Nephron (organoid): Measurements from ENCODE around the gene NCBP2L.

Experiments
- H3K27ac Mint-ChIP-seq, 3 experiments: 2 replicates each; pipeline ENCODE4 v1.8.0; 2020; ENCODE audit warnings: mixed read lengths in 3 of 3, mild to moderate bottlenecking in 2 of 3, moderate library complexity in 1 of 3
- H3K27me3 Mint-ChIP-seq: 2 replicates; pipeline ENCODE4 v1.8.0; 2021; ENCODE audit warnings: low read depth, mild to moderate bottlenecking, moderate library complexity, mixed read lengths
- H3K36me3 Mint-ChIP-seq: 2 replicates; pipeline ENCODE4 v1.8.0; 2020; ENCODE audit warnings: low read depth, mixed read lengths
- H3K4me1 Mint-ChIP-seq: 2 replicates; pipeline ENCODE4 v1.8.0; 2020; ENCODE audit warnings: mixed read lengths
- H3K4me3 Mint-ChIP-seq, 3 experiments: 2 replicates each; pipeline ENCODE4 v1.8.0; 2020; ENCODE audit warnings: mild to moderate bottlenecking in 3 of 3, mixed read lengths in 3 of 3, moderate library complexity in 2 of 3
- H3K9me3 Mint-ChIP-seq: 2 replicates; pipeline ENCODE4 v1.8.0; 2020; ENCODE audit warnings: mixed read lengths
- TF ChIP-seq, protein P1 (sequence below), 3 experiments: fragments of 200-600 bp; sonication (generic); IDR thresholded peaks; one replicate each; pipeline ENCODE4 v1.5.0; 2021; ENCODE audit warnings: antibody characterized with exemption in 3 of 3; ENCODE audit not compliant: unreplicated experiment in 3 of 3

NCBP2L gene

GRCh38 chrX:107777536-107777832, at the start of gene NCBP2L:
Gene NCBP2L (plus strand): TSS chrX:107777733. CDS start chrX:107794221, 16,488 bp downstream.
- Mint-ChIP-seq H3K4me1 (peaks cover 24% of the 10 kb centered on the region), H3K36me3 (no peaks in the 10 kb centered on the region), H3K27ac (peak within 1 kb of the TSS; percentile 9 to 39 (median 22)), H3K9me3 (no peaks in the 10 kb centered on the region), H3K27me3 (peaks cover 4% of the 10 kb centered on the region), H3K4me3 (peak within 1 kb of the TSS; percentile 86 to 90 (median 86))
- TF ChIP-seq, protein P1, sequence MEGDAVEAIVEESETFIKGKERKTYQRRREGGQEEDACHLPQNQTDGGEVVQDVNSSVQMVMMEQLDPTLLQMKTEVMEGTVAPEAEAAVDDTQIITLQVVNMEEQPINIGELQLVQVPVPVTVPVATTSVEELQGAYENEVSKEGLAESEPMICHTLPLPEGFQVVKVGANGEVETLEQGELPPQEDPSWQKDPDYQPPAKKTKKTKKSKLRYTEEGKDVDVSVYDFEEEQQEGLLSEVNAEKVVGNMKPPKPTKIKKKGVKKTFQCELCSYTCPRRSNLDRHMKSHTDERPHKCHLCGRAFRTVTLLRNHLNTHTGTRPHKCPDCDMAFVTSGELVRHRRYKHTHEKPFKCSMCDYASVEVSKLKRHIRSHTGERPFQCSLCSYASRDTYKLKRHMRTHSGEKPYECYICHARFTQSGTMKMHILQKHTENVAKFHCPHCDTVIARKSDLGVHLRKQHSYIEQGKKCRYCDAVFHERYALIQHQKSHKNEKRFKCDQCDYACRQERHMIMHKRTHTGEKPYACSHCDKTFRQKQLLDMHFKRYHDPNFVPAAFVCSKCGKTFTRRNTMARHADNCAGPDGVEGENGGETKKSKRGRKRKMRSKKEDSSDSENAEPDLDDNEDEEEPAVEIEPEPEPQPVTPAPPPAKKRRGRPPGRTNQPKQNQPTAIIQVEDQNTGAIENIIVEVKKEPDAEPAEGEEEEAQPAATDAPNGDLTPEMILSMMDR (IDR thresholded peaks at IDR 0.05; ENCODE audit: unreplicated experiment in 3 of 3), result no peak

DNA sequence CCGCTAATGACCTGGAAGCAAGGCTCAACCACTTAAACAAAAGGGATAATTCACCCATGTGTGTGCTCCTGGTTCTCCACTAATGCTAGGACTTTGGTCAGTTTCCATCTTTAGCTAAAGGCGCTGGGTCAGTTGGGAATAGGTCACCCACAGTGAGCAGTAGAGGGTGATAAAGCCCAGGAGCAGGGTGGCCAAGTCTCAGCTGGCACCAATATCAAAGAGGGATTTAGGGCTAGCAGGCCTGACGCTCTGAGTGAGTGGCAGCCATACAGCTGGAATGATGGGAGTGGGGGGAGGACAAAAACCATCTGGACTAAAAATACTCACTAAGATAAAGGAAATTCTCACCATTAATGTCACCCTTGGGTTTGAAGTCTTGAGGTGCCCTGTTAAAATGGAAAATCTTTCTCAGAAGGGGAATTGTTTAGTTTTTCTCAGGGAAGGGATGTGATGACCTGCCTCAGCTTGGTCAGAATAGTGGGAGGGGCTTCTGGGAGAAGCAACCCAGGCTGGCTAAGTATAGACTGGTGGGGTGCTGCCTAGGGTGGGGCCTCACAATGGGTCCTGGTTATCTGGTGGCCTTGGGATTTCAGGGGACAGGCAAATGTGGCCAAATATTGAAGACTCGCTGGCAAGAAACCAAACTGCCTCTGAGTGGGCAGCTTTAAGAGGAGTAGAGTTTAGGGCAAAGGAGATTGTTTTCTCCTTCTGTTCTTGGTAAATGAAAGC, 49.0 kb upstream of the NCBP2L start:
- Mint-ChIP-seq H3K27ac (peak overlapping the region; percentile 89 to 91 (median 90)), H3K9me3 (no peaks in the 10 kb centered on the region), H3K4me3 (peak overlapping the region in 2 of 3 experiments; percentile 17 to 18), H3K4me1 (peaks cover 88% of the 10 kb centered on the region), H3K36me3 (no peaks in the 10 kb centered on the region), H3K27me3 (no peaks in the 10 kb centered on the region)
- TF ChIP-seq, protein P1 (IDR thresholded peaks at IDR 0.05; ENCODE audit: unreplicated experiment in 3 of 3), result no peak

DNA sequence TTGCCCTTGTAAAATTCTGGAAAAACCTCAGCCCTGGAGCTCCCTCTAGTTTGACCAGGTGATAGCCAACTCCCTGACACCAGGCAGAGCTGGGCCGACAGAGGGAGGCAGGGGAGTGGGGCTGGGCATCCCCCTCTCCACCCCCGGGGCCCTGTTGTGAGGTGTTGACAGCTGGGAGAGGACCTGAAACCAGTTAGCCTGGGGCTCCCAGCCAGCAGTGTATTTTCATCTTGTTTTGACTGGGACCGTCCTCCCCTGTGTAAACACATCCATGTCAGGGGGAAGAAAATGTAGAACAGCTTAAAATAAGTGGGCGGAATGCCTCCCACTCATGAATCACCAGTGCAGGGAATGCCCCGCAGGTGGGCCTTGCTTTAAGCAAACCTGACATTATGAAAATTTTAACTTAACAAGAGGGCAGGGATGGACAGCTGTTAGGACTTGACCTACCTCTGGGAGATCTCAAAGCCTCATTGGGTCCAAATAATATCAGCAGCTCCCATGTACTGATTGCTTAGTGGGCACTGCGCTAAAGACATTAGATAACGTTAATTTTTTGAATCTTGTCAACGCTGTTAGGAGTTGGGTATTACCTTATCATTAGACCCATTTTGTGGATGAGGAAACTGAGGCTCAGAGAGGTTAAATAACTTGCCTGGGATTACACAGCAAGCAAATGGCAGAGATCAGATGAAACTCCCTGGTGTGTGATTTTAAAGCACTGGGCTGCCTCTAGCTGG, 47.8 kb upstream of the NCBP2L start:
- H3K36me3 Mint-ChIP-seq, result no peaks in the 10 kb centered on the region
- H3K4me1 Mint-ChIP-seq, result peaks cover 80% of the 10 kb centered on the region
- no peak overlapping the region for H3K4me3 Mint-ChIP-seq
- H3K27me3 Mint-ChIP-seq, result no peaks in the 10 kb centered on the region
- TF ChIP-seq, protein P1 (IDR thresholded peaks at IDR 0.05; ENCODE audit: unreplicated experiment in 3 of 3), result no peak
- H3K27ac Mint-ChIP-seq, result peak overlapping the region; percentile 89 to 91 (median 90)
- no peaks in the 10 kb centered on the region for H3K9me3 Mint-ChIP-seq

DNA sequence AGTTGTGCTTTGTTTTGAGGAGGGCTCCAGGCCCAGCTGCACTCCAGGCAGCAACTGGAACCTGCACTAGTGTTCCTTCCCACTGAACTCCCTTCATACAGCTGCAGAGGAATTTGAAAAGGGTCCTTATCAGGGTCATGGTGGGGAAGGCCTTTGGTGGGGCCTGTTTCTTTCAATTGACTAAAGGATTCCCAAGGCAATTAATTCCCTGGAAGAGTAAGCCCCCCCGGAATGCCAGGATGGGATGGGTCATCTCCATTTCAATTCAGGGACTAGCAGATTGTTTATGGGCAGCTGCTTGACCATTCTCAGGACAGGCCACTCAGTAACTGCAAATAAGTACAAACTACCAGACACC, 47.3 kb upstream of the NCBP2L start:
- Mint-ChIP-seq H3K4me3 (no peak overlapping the region), H3K27ac (peak overlapping the region; percentile 69 to 90 (median 89)), H3K4me1 (peaks cover 75% of the 10 kb centered on the region), H3K9me3 (no peaks in the 10 kb centered on the region), H3K27me3 (no peaks in the 10 kb centered on the region), H3K36me3 (no peaks in the 10 kb centered on the region)
- TF ChIP-seq, protein P1 (IDR thresholded peaks at IDR 0.05; ENCODE audit: unreplicated experiment in 3 of 3), result no peak

- H3K9me3 Mint-ChIP-seq, result no peaks in the 10 kb centered on the region
- H3K36me3 Mint-ChIP-seq, result no peaks in the 10 kb centered on the region
- TF ChIP-seq, protein P1 (IDR thresholded peaks at IDR 0.05; ENCODE audit: unreplicated experiment in 3 of 3), result no peak
- H3K4me3 Mint-ChIP-seq, result no peak overlapping the region
- H3K27ac Mint-ChIP-seq, result peak overlapping the region; percentile 88 to 90 (median 89)
- peaks cover 66% of the 10 kb centered on the region for H3K4me1 Mint-ChIP-seq
- no peaks in the 10 kb centered on the region for H3K27me3 Mint-ChIP-seq
Observed at GRCh38 chrX:107730991-107731766, 46.4 kb upstream of the NCBP2L start.
